ENCODE results near the gene HAUS6.

DNA sequence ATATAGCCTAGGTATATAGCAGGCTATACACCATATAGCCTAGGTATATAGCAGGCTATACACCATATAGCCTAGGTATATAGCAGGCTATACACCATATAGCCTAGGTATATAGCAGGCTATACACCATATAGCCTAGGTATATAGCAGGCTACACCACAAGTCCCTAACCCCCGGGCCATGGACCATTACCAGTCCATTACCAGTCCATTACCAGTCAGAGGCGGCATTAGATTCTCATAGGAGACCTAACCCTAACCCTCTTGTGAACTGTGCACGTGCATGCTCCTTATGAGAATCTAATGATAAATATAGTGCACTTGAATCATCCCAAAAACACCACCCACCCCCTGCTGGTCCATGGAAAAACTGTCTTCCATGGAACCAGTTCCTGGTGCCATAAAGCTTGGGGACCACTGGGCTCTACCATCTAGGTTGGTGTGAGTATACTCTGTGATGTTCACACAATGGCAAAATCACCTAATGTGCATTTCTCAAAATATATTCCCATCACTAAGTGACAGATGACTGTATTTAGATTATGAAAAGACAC is 19.9 kb upstream of the HAUS6 start:
- TF ChIP-seq CTCF (IDR thresholded peaks at IDR 0.05) (no peak), POLR2A (IDR thresholded peaks at IDR 0.05) (no peak)
